Kidney epithelial cell (primary cell): Measurements from ENCODE around the gene DNER. TPM values are rescaled to one million over a fixed set of nuclear protein-coding genes. Genes with fewer than 3 reads are reported as not detected.
"Not testable (repeated sequence)": the region's sequence is repeated elsewhere in the genome, so short reads cannot be mapped to it uniquely, and the experiment has no call there.

Experiments used
- DNase-seq: peaks from one replicate; pipeline ENCODE4 v3.0.0-alpha.2; 2010; ENCODE audit warnings: low read depth
- H3K27me3 ChIP-seq: 2 replicates; pipeline ENCODE4 v1.6.0; 2011; ENCODE audit warnings: low read length; ENCODE audit not compliant: control insufficient read depth, insufficient read depth
- H3K36me3 ChIP-seq: 2 replicates; pipeline ENCODE4 v1.5.1; 2011; ENCODE audit warnings: low read length; ENCODE audit not compliant: control insufficient read depth, insufficient read depth
- H3K4me3 ChIP-seq: 2 replicates; pipeline ENCODE4 v1.5.1; 2011; ENCODE audit warnings: low read depth, mild to moderate bottlenecking, control low read depth, low read length
- CTCF ChIP-seq: IDR thresholded peaks from 2 replicates; pipeline ENCODE4 v1.5.1; 2011; ENCODE audit warnings: mild to moderate bottlenecking, moderate library complexity, low read length, control low read depth, inconsistent platforms; ENCODE audit not compliant: insufficient read depth, poor library complexity, severe bottlenecking
- total RNA-seq: library from RNA; depleted of rRNA; stranded (reverse); fragments of >200 nt; gene quantifications from 2 replicates; pipeline ENCODE4 v1.2.3, GENCODE V29; 2015

Gene DNER
- total RNA-seq, 1 donor from 2014 or later, result 5.5 TPM

- H3K36me3 ChIP-seq, result no peaks in the 10 kb centered on the region
- H3K4me3 ChIP-seq, result no peak overlapping the region
- TF ChIP-seq CTCF, result no peak
- no peak for DNase-seq
- H3K27me3 ChIP-seq, result no peaks in the 10 kb centered on the region
These were observed 200.0 kb downstream of the DNER start for GRCh38 chr2:229514273-229514895.

- no peaks in the 10 kb centered on the region for H3K36me3 ChIP-seq
- no peak for DNase-seq
- no peak overlapping the region for H3K4me3 ChIP-seq
- TF ChIP-seq CTCF, result no peak
- H3K27me3 ChIP-seq, result no peaks in the 10 kb centered on the region
These were observed 202.8 kb downstream of the DNER start for GRCh38 chr2:229511524-229511923.

DNA sequence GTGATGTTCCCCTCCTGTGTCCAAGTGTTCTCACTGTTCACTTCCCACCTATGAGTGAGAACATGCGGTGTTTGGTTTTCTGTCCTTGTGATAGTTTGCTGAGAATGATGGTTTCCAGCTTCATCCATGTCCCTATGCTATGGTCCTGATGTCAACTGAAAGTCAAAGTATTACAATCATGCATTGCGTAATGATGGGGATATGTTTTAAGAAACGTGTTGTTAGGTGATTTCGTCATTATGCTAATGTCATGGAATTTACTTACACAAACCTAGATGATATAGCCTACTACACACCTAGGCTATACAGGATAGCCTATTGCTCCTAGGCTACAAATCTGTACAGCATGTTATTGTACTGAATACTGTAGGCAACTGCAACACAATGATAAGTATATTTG lies 207.7 kb downstream of the DNER start:
- not testable (repeated sequence) for DNase-seq, H3K36me3 ChIP-seq, H3K4me3 ChIP-seq, H3K27me3 ChIP-seq

GRCh38 chr2:229501051-229501794 lies 213.1 kb downstream of the DNER start:
- Histone ChIP-seq H3K27me3 (no peaks in the 10 kb centered on the region), H3K4me3 (no peak overlapping the region), H3K36me3 (no peaks in the 10 kb centered on the region)
- no peak for DNase-seq
- no peak for TF ChIP-seq CTCF

GRCh38 chr2:229492034-229492433 lies 222.3 kb downstream of the DNER start:
- Histone ChIP-seq H3K27me3 (no peaks in the 10 kb centered on the region), H3K4me3 (no peak overlapping the region), H3K36me3 (no peaks in the 10 kb centered on the region)
- no peak for TF ChIP-seq CTCF
- DNase-seq, result no peak

DNA sequence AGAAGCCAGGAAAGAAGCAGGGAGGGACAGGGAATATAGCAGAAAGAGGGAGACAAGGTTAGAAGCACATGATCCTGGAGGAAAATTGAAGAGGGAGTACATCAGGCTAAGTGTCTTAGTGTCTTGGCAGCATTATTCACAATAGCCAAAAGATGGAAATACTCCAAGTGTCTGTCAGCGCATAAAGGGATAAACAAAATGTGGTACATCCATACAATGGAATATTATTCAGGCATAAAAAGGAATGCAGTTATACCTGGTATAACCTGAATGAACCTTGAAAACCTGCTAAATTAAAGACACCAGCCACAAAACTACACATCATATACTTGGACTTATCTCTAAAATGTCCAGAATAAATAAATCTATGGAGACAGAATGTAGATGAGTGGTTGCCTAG lies 224.2 kb downstream of the DNER start:
- Histone ChIP-seq H3K4me3 (no peak overlapping the region), H3K36me3 (no peaks in the 10 kb centered on the region), H3K27me3 (no peaks in the 10 kb centered on the region)
- TF ChIP-seq CTCF, result no peak
- DNase-seq, result no peak
